CD4-positive, alpha-beta T cell treated with Interleukin-17A for 1 hour (primary cell): ENCODE results near the gene PRSS12.
"Not testable (repeated sequence)": the region's sequence is repeated elsewhere in the genome, so short reads cannot be mapped to it uniquely, and the experiment has no call there.

Source experiments
- DNase-seq: peaks from one replicate; pipeline ENCODE4 v3.0.0-alpha.2; 2020

PRSS12 gene

DNA sequence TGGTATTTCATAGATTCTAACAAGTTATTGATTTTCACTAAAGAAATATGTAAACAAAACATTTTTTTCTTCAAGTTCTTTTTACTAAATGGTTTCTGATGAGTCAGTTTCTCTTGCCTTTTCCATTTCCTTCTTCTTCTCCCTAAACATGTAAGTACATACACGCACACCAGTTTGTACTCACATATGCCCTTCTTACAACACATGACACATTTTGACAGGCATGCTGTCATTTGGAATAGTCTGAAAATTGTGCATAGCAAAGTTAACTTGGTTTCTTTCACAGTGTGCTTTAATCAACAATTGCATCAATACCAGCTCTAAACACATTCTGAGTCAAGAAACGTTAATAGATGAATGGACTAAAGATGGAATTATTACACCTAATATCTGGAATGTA lies 35.1 kb downstream of the PRSS12 start:
- no peak for DNase-seq

DNA sequence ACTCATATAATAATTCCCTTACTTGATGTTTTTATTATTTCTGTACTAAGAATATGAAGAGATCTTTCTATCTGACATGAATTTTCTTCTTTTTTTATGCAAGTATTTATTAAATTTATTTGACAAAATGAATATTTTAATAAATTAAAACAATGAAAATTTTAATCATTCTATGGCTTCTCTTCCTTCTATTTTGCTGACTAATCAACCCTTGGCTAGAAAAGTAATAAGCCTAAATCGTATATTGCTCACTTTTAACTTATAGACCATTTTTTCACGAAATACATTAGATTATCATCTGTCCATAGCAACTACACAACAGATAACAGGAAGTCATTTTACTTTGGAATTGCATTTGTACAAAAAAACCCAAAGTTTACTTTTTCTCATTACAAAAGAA lies 38.6 kb downstream of the PRSS12 start:
- DNase-seq = no peak

DNA sequence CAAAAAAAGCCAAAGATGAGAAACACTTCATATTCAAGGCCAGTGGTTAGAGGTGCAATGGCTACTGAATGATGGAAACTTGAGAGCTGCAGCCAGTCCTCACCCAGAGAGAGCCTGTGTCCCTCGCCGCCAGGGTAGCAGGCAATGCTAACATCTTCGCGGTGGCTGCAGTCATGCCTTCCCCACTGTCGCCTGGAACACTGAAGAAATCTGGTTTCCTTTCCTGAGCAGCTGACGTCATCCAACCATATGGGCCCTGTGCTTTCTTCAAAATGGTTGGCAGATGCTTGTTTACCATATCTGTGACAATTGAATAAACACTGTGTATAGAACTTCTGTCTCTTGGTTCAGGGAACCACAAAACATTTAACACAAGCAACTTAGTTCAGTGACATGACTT lies 39.7 kb downstream of the PRSS12 start:
- no peak for DNase-seq

DNA sequence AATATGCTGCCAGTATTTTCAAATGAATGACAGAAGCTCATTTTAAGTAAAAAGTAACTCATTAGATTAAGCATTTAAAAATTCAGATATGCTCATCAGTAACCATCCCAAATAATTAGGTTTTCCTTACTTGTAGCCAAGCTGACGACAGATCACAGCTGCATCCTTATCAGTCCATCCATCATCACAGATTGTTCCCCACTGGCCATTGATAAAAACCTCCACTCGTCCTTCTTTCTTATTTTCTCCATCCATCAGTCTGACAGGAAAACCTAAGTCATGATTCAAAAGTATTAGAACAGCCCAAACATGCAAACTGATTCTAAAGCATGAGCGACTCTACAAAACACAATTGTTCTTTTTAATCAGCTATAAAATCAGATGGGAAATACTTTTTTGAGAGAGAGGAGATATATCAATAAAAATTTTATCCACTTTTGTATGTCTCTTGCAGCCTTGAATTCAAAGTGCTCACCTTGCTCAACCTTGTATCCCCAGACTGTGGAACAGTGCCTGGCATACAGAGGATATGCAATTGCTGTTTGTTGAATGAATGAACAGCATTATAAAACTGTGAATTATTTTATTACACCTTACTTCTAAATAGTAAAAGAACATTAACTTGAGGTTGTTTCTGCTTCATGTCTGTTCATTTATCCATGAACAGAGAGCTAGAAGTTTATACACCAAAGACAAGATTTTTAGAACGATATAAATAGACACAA lies 44.3 kb downstream of the PRSS12 start:
- no peak for DNase-seq

DNA sequence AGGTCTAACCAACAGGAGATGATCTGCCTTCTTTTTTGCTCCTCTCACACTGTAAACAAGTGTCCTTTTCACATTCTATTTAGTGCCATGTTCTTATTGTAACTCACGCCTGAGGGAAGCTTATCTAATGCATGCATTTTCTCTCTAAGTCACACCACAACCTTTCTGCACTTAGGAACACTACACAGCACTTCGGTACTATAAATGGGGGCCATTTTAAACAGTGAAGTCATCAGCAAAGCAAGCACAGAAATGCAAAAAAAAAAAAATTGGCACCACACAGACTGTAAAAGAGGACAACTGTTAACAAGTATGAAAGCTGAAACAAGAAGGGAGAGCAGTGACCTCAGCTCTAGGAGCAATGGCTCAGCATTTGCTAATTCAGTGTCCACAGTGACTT lies 45.2 kb downstream of the PRSS12 start:
- DNase-seq = no peak

DNA sequence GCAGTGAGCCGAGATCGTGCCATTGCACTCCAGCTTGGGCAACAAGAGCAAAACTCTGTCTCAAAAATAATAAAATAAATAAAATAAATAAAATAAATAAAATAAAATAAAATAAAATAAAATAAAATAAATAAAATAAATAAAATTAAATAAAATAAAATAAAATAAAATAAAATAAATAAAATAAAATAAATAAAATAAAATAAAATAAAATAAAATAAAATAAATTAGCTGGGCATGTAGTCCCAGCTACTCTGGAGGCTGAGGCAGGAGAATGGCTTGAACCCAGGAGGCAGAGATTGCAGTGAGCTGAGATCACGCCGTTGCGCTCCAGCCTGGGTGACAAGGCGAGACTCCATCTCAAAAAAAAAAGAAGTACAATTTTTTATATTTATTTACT lies 53.2 kb downstream of the PRSS12 start:
- not testable (repeated sequence) for DNase-seq

DNA sequence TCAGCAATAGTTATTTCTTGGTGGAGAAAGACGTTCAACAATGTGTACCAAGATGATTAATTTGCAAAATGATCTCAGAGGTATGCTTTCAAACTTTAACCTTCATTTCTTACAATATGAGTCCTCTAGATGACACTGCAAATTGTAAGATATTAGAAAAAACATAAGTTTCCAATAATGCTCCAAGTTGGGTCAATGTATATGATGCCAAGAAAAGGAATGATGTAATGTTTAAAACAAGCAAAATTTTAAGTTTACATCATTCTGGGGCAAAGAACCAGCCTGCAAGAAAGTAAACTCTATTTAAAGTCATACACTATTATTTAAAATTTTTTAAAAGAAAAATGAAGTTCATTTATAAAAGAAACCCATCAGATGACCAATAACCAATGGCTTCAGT lies 56.1 kb downstream of the PRSS12 start:
- DNase-seq = no peak

DNA sequence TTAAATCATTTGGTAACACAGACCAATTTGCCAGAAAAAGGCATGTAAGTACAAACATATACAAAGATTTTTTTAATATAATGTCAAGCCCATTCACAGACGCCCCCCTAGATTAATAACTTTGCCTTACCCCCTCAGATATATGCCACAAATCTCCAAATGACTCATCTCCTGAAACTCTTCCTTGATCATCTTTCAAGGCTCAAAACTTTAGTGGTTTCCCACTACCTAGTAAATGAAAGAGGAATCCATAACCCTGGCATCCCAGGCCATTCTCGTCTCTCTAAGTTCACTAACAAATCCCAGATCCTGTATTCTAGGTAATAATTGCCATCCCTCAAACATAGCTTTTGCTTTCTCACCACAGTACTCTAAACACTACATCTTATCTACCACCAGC lies 61.9 kb downstream of the PRSS12 start:
- DNase-seq = no peak

DNA sequence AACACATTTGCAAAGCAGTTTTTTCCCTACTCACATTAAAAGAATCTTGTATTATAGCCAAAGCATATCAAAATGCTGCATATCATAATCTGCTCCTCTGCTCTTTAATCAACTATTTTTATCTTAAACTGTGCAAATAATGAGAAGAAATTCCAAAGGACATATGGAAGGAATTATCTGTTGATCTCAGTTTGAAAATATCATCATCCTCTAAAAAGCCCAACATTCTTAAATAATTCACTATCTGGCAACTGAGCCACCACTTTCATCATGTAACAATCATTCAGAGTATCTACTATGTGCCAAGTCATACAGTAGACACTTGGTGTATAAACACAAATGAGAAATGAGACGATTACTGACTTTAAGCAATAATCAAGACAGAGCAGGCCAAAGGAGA lies 63.0 kb downstream of the PRSS12 start:
- no peak for DNase-seq

DNA sequence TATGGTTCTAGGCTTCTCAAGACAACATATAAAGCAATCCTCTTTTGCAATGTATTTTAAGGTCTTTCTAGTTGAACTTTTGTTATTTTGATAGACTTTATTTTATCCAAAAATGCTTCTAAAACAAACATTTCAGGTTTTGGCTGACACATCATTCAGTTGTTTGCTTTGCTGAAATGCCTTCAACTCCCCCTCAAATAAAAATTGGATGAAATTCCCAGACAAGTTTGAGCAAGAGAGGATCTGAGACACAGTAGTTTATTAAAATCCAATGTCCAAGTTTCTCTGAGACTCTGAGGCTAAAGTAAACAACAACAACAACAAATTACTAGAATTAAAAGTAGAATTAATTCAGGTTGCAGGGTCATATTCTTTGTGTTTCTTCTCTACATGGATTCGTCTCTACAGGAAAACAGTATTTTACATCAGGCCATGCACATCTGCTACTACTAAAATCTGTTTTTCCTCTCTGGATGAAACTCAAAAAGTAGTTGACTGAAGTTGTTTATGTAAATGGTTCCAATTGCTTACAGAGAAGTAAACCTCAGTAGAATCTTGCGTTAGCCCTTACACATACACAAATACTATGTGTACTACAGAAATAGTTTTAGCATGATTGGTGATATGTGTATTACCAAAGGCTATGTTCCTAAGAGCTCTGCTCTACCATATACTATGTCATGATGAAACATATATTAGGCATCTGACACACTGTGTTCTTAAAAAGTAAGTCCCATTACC lies 64.9 kb downstream of the PRSS12 start:
- DNase-seq = no peak

DNA sequence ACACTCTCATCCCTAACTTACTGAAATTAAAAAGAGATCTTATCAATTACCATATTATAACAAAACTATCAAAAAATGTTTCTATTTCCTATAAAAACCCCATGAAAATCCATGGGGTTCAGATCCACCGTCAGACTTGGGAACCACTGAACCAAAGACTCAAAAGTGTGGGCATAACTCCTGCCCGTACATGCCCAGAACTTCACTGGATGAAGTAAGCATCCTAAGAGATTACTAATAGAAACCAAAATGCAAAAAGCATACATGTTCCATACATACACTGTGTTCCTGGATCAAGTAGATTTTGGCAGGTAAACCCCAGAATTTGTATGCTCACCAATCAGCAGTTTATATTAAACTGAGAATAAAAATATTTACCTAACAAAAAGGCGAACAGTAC lies 66.1 kb downstream of the PRSS12 start:
- no peak for DNase-seq

DNA sequence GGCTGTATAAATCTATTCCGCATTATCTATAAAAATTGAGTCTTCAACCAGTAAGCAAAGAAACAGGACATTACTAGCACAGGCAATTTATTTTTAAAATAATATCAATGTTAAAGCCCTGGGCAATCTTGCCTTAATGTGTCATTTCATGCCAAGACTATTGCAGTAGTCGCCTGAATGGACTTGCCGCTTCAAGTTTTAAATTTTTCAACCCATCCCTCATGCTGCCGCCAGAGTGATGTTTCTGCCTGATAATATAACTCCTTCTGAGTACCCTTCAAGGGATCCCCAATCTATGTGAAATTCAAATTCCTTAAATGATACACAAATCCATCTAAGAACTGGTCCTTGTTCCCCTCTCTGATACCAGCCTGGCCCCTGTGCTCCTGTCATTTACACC lies 66.9 kb downstream of the PRSS12 start:
- DNase-seq = no peak

DNA sequence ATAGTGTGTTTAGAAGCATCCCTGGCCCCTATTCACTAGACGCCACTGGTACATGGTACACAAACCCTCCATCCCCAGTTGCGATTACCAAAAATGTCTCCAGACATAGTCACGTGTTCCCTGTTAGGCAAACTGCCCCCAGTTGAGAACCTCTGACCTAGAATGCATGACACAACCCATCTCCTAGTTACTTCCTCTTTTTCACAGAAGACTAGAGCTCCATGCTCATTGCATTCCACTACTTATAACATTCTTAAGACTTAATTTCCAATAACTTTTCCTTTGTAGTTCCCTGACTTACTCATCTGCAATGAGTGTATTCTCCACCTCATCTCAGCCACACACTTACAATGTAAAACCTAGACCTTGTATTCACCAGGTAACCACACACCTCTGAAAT lies 68.6 kb downstream of the PRSS12 start:
- DNase-seq = no peak

DNA sequence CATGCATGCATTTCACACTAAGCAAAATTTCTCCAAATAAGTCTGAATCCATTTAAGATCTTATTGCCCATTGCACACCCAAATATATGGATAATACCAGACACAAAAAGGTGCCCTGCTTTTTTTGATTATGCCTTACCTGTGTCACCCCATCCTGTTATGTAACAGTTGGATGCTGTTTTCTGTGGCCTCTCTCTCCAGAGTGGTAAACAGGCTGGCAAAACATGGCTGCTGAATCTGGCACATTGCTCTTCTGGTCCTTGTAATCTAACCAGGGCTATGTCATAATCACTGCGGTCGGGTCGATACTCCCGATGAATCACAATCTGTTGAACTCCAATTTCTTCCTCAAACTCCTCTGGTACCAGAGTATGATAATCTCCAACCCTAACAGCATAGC lies 70.1 kb downstream of the PRSS12 start:
- no peak for DNase-seq

DNA sequence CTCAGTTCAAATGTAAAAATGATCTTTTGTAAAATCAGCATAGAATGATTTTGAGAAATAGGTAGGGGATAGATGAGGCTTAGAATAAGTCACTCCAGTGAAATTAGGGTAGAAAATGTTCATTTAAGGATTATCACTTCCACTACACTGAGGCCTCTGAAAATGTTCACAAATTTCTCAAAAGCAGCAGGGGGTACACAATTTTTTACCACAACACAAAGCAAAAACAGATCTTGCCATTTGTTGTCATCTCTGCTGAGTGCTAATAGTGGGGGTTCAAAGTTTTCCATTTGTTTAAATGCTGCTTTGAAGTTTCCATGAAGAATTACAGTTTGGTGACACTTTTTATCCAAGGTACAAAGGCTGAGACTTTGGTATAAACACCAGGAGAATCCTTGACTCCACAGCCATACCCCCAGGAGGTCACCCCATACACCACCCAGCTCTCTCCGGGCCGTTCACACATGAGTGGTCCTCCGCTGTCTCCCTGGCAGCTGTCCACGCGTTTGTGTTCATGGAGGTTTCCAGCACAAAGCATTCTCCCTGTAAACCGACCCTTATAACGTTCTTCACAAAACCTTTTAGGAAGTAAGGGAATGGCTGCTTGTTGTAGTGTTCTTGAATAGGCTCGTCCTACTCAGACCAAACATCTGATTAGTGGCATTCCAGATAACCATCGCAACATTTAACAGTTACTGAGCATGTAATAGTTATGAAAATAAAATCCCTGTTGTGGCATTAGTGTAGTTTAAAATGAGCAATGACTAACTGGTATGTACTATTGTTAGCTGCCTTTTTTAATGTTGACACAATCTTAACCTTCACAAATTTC lies 71.0 kb downstream of the PRSS12 start:
- DNase-seq = no peak

DNA sequence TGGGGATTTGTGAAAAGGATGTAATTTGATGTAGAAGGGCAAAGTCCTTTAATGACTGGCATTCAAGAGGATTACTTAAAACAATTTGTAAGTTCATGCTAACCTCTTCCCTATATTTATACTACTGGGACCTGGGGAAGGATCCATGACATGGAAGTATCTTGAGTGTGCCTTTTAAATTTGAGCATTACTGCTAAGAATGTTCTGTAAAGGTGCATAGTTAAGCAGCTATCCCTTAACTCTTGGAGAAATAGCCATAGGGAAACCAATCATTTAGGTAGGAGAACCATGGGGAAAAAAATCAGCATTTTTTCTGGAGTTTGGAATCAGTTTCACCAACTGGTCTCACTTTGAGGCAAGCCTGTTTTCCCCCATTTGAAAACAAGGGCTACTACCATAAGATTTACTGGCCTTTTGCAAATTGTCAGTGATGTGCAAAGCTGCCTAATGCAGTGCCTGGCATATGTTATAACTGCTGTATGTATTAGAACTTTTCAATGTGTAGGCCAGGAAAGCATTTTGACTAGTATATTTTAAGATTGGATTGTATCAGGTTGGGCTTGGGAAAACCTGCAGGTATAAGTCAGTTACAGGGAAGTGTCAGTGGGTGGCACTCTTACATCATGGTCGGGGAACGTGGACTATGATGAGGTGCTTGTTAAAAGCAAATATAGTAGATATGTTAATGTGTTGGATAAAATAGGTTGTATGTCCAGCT lies 72.1 kb downstream of the PRSS12 start:
- DNase-seq = peak; percentile 69

DNA sequence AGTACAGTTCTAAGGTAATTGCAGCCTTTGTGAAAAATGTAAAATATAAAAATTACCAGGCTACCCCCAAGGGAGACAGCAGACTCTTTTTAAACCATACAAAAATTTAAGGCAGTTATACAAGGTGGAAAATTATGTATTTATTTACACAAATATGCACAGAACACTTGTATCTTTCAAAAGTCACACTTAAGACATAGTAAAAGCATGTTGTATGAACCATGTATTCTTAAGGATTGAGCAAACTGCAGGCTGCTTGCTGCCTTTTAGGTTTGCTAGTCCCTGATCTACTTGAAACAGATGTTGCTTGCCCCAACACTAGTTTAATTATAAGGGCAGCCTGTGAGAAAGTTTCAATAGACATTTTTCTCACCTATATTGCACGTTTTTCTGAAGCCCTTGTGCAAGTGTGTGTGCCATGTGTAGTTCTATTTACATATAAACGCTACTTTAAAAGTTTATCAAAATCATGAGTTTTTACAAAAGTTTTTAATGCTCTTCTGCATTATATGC lies 72.8 kb downstream of the PRSS12 start:
- peak; percentile 14 for DNase-seq

DNA sequence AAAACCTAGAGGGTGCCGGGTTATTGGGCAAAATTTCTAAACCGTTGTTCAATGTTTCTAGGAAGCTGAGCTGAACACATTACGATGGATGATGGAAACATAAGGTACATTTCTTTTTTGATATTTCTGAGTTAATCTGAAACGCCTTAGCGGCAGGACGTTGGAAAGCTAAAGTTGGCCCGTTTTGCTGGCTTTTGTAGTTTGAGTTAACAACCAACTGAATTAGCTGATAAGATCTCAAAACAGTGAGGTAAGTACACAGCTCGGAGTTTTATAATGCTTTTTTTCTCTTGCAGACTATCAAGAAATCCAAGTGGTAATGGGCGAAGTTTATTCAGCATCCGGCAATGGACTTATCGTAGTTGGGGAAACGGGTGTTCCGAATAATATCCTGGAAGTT lies 73.5 kb downstream of the PRSS12 start:
- peak; percentile 46 for DNase-seq

DNA sequence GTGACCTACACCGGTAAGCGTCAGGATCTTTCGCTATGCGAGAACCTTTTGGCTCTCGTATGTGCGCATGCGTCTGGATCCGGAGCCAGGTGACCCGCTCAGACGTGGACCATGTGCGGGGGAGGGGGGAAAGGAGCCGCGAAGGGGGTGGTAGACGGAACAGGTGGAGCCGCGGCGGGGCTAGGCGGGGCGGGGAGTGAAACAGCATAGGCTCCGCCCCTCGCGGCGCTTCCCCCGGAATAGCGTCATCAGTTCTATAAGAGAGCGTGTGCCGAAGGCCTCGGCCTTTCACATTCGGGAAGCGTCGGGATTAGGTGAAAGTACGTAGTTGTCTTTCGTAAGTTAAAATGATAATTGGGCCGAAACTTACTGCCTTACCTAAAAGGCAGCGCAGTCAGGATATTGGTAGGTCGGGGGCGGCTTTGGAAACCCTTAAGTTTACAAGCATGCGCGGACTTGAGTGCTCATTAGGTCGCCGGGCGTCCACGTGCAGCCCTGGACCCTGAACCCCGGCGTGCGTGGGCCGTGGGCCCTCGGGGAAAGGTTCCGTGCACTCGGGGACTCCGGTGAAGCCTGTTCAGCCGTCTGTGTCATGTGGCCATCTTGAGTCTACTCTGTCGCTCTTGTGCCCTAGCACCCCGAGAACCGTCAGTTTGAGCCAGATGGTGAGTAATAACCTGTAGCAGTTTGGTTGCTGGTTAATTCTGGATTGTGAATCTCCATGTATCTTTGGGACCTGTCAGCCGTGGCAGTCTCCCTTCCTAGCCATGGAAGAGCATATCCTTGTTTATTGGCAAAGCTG lies 74.1 kb downstream of the PRSS12 start:
- DNase-seq = peak; percentile 99

DNA sequence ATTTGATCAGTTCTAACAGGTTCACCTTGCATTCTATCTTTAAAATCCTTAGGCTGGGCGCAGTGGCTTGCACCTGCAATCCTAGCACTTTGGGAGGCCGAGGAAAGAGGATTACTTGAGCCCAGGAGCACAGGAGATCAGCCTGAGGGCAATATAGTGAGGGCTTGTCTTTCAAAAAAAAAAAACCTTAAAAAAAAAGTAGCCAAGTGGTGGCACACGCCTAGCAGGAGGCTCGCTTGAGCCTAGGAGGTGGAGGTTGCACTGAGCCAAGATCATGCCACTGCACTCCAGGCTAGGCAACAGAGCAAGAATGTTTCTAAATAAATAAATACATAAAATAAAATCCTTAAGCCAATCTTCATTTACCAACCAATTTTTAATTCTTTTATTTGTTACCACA lies 75.6 kb downstream of the PRSS12 start:
- no peak for DNase-seq

DNA sequence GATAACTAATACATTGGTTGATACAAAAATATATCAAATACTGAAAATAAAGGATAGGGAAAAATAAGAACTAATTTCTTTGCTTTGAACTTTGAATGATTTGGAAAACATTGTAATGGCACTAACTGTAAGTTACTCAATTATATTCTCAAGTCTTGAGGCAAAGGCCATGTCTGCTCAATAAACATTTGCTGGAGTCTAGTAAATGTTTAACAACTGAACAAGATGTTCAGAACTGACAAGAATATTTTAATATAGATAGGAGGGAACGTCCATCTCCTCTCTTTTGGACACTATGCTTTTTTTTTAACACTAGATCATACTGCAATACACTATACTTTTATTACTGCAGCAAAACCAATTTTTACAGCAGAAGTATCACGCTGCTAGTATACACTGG lies 76.2 kb downstream of the PRSS12 start:
- DNase-seq = no peak

DNA sequence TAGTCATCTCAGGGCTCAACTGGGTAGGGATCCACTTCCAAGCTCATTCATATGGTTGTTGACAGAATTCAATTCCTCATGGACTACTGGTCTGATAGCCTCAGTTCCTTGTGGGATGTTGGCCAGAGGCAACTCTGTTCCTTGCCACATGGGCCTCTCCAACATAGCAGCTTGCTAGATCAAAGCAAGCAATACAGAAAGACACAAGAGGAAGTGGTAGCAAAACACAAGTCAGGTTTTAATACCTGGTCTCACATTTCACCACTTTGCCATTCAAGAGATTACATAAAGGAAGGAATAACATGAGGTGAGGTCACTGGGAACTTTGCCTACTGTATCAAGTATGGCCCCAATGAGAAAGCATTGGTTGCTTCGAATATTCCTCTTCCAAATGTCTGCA lies 79.2 kb downstream of the PRSS12 start:
- no peak for DNase-seq
